ACHN (cell line): ENCODE results near the gene CHST8.
"Not testable (repeated sequence)": the region's sequence is repeated elsewhere in the genome, so short reads cannot be mapped to it uniquely, and the experiment has no call there.

Experiments
- DNase-seq: peaks from one replicate; pipeline ENCODE4 v3.0.0-alpha.2; 2015
- in situ Hi-C: cut with HindIII; loops from 2 replicates; pipeline ENCODE4 v1.10.0; 2017; ENCODE audit warnings: low sequenced_read_pairs, low pct_ligation_motif_present, low pct_unique_long_range_greater_than_20kb

Gene CHST8

GRCh38 chr19:33612928-33613619 is 8.7 kb upstream of the CHST8 start:
- in situ Hi-C loops: no loop called here
- no peak for DNase-seq

DNA sequence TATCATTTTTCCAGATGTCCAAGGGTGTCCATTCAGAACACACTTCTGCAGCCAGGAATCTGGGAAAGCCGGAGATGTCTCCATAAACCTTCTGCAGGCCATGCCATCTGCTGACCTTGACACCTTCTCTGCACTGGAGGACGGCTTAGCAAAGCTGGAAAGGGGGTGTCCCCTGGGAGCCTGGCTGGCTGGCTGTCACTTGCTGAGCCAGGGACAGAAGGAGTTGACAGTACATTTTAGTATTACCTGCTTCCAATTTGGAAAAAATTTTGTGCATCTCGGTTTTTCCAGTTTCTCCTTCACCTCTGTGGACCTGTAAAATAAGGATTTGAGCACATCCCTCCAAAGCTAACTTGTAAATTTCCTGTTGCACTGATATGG is 8.1 kb upstream of the CHST8 start:
- DNase-seq: no peak
- in situ Hi-C loops: no loop called here

- no peak for DNase-seq
- in situ Hi-C loops: no loop called here
Measured at GRCh38 chr19:33616346-33616745, 5.4 kb upstream of the CHST8 start.

GRCh38 chr19:33616857-33617256 is 4.9 kb upstream of the CHST8 start:
- in situ Hi-C loops: no loop called here
- no peak for DNase-seq

GRCh38 chr19:33618363-33618762 is 3.4 kb upstream of the CHST8 start:
- in situ Hi-C loops, DNase-seq: not testable (repeated sequence)

- in situ Hi-C loops: no loop called here
Measured at GRCh38 chr19:33618884-33619283, 2.9 kb upstream of the CHST8 start.

DNA sequence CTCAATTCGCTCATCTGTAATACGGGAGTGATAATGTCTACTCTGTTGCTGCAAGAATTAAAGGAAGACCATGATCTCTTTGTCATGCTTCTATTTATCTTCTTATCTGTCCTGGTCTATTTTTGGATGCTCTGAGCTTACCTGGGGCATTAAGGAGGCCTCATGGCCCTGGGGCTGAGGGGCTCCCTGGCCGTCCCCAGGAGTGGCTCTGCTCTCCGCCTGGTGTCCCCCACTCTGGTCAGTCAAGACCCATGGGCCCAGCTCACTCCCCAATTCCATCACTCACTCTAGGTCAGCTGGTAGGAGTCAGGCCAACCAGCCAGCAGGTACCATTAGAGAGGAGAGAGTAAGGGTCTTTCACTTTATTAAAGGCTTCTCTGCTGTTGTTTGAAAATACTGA is 1.1 kb upstream of the CHST8 start:
- no peak for DNase-seq
- in situ Hi-C loops: no loop called here

More at GRCh38 chr19:33618884-33619283, 2.9 kb upstream of the CHST8 start:
- DNase-seq: no peak

DNA sequence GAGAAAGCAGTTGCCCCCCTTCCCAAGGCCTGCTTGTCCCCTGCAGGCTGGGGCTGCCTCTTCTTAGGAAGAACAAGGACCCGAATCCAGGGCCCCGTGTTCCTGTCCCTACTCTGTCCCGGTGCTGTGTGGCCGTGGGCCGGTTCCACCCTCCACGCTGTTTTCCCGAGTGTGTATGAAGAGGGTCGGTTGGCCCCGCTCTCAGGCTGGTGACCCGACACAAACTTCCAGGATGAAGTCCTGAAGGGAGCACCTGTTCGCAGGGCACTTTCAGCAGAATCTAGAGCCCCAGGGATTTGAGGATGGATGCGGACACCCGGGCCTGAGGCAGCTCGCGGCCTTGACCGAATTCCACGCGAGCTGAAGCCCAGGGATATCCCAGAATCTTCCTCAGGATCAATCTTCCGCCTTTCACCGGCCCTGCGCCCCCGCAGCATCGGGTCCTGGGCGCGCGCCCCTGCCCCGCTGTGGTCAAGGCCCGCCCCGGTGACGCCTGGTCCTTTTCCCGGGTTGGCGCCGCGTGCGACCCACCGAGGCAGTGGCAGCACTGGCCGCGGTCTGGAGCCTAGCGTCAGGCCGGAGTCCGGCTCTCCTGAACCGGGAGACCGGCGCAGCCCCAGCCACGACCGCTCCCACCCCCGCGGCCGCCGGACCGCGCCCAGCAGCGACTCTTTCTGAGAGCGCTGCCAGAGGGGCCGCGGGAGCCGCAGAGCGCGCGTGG is 528 bp upstream of the CHST8 start:
- no peak for DNase-seq
- in situ Hi-C loops: no loop called here

DNA sequence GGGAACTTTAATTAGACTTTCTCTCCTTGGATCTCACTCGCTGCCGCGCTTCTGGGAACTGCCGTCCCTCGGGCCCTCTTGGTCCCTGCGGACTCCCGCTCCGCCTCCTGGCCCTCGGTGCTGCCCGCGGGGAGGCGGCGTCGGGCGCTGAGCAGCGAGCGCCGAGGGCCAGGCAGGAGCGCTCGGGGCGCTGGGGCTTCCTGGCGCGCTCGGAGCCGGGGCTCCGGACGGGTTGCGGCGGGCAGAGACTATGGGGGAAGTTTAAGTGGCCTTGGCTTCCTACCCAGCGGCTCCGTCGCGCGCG is 704 bp downstream of the CHST8 start:
- in situ Hi-C loops: no loop called here
- no peak for DNase-seq

- in situ Hi-C loops: no loop called here
- no peak for DNase-seq
Measured at GRCh38 chr19:33622809-33623511, 1.2 kb downstream of the CHST8 start.

DNA sequence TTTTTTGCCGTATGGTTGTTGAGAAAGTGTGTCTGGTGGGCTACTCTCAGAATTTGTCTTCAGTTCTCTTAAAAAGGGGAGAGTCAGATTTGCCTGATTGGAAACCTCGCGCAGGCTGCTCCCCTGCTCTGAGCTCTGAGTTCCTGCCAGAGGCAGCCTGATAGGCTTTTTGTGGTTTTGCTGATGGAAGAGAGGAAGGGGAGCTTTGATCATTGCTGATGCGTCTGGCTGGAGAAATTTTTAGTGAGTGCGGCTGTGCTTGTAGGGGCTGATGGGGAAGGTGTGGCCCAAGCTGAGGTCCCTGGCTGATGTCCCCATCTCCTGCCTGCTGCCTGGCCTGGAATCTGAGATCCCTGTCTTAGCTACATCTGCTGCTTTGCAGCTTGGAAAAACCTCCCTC is 2.8 kb downstream of the CHST8 start:
- in situ Hi-C loops: no loop called here
- DNase-seq: no peak

GRCh38 chr19:33627526-33627925 is 5.8 kb downstream of the CHST8 start:
- in situ Hi-C loops: no loop called here
- DNase-seq: no peak

DNA sequence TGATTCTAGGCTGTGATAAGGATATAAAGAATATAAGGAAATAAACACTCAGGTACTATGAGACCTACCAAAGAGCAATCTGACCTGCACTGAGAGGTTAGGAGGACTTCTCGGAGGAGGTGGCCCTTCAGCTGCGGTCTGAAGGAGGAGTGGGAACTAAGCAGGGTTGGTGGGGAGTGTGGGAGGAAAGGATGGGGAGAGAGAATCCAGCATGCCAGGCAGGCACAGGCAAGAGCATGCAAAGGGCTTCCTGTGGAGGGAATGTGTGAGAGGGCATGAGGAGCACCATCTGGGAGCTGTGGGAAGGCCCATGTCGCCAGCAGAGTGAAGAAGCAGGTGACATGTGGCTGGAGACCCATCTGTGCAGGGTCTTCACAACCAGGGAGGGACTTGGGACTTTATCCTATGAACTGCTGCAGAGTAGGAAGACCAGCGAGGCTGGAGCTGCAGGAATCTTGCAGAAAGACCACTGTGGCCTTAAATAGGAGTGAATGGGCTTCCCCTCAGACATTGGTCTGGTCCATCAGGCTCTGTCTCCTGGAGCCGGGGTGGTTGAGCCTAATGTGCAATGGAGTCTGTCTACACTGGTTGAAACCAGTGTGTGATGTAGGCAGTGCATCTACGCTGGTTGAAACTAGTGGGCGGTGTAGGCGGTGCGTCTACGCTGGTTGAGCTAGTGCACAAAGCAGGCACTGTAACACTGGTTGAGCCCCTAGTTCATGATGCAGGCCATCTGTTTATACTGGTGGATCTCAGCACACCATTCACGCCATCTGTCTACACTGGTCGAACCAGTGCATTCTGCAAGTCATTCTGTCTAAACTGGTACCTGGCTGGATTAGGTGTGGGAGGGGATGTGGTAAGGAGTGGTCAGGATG is 6.4 kb downstream of the CHST8 start:
- in situ Hi-C loops: no loop called here
- no peak for DNase-seq

DNA sequence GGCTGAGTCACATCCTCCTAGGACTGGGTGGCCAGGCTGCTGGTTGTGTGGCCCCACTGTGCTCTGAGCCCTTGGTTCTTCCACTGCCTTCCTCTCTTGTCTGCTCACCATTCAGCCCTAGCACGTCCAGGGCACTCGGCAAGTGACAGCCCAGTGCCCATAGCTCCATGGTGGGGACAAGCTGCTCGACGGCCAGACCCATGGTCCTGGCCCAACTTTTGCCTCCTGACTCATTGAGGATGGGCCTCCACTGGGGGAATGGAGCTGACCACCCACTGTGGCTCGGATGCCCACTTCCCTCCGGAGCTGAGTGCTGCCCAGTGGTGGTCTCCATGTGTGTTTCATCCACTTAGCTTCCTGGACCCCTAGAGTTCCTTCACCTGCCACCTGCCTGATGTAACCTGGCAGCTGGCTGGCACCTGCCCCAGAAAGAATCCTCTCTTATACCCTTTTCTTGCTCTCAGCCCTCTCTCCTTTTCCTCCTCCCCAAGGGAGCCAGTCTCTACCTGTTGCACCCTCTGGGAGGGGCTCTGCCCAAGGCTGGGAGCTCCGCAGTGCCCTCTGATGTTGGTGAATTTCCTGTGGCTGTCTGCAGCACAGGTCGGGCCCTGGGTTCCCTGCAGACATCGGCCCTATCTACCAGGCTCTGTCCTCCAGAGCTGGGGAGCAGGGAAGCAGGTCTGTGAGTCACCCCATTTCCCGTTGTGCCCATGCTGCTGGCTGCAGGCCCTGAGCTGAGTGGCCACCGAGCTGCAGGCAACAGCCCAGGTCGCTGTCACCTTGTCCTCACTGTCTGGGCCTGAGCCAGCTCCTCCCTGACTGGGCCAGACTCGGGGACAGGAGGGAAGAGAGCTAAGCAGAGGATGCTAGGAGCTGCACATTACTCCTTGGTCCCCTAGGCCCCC is 7.4 kb downstream of the CHST8 start:
- in situ Hi-C loops: no loop called here
- no peak for DNase-seq

GRCh38 chr19:33629826-33630375 is 8.1 kb downstream of the CHST8 start:
- in situ Hi-C loops: no loop called here
- DNase-seq: no peak

DNA sequence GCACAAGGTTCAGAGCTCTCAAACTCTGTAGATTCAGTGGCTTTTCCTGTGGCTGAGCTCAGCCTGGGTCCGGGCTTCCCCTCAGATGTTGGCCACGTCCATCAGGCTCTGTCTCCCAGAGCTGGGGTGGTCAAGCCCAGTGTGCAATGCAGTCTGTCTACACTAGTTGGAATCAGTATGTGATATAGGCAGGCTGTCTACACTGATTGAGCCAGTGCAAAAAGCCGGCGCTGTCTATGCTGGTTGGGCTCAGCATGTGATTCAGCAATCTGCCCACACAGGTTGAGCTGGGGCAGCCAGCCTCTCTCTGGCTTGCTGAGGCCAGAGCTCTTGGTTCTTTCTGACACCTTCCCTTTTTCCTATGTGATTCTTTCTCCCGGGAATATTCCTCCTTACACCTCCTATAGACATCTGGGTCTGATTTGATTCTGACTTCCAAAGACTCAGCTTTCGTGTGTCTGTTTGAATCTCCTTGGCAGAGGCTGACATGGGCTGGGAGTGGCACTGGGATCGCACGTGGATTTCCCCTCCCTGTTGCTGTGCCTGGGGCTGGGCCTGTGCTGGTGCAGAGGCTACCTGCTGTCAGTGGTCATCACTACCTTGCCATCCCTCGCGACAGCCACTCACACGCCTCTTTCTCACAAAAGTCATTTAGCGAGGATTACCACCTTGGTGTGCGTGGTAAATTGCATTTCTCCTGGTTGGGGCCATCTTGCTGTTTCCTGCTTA is 9.3 kb downstream of the CHST8 start:
- DNase-seq: no peak
- in situ Hi-C loops: no loop called here

DNA sequence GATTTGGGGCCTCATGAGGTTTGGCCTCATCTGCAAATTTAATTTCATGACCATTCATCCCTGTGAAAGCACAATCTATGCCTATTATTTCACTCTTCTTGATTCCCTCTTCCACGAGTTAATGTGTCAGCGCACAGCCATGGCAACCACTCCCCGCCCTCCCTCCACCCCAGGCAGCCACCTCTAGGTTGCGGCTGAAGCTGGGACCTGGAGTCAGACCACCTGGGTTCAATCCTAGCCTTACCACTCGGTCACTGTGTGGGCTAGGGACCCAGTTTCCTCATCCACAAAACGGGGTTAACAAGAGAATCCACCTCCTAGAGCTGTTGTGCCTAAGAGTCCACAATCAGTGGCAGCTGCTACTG is 9.8 kb downstream of the CHST8 start:
- in situ Hi-C loops: no loop called here
- no peak for DNase-seq
